Measurements from ENCODE around the gene NDUFA7.

- TF ChIP-seq POLR2A (IDR thresholded peaks at IDR 0.05), result no peak
- no peak for TF ChIP-seq CTCF (IDR thresholded peaks at IDR 0.05)
Measured at GRCh38 chr19:8323781-8324185, 2.6 kb upstream of the NDUFA7 start.
